HEK293 (cell line): ENCODE measurements around the gene PDXK.

ENCODE experiments used
- CTCF ChIA-PET: fragments of 350-600 bp; formaldehyde crosslinking; extraction: SDS; loops from one replicate; lab custom pipeline; 2021; ENCODE audit warnings: antibody characterized with exemption; lab: Yijun Ruan, JAX
- POLR2A ChIA-PET: fragments of 300-600 bp; formaldehyde crosslinking; extraction: SDS; loops from one replicate; lab custom pipeline; 2020; ENCODE audit warnings: antibody characterized with exemption, inconsistent platforms; lab: Yijun Ruan, JAX
- H3K27ac ChIP-seq: fragments of 200-500 bp; sonication (Bioruptor generic); 2 replicates; pipeline ENCODE4 v1.5.1; 2014; ENCODE audit warnings: low read depth, low read length, control low read depth, inconsistent platforms; ENCODE audit errors: extremely low read depth
- H3K36me3 ChIP-seq, 2 experiments: fragments of 200-500 bp in 1 of 2; sonication (Bioruptor generic) in 1 of 2; 1 replicate in 1 of 2; 2 replicates in 1 of 2; pipeline ENCODE4 v1.5.1; 2014 to 2017; ENCODE audit warnings: inconsistent platforms in 2 of 2, low read length in 2 of 2; ENCODE audit not compliant: control insufficient read depth in 2 of 2, insufficient read depth in 1 of 2
- H3K4me1 ChIP-seq: fragments of 200-500 bp; sonication (Bioruptor generic); 2 replicates; pipeline ENCODE4 v1.5.1; 2014; ENCODE audit warnings: mild to moderate bottlenecking, low read length, inconsistent platforms; ENCODE audit not compliant: control insufficient read depth, insufficient read depth
- H3K4me3 ChIP-seq: 2 replicates; pipeline ENCODE4 v1.5.1; 2011; ENCODE audit warnings: low read depth, mild to moderate bottlenecking, control low read depth, low read length, moderate library complexity
- H3K9me3 ChIP-seq: fragments of 200-500 bp; sonication (Bioruptor generic); 2 replicates; pipeline ENCODE4 v1.5.1; 2014; ENCODE audit warnings: low read depth, low read length, inconsistent platforms; ENCODE audit not compliant: control insufficient read depth, insufficient read depth
- BCL11B ChIP-seq: fragments of 450-650 bp; formaldehyde crosslinking; IDR thresholded peaks from 2 replicates; pipeline ENCODE4 v1.5.1; 2016; ENCODE audit warnings: low read depth, missing biosample characterization, missing genetic modification characterization
- FEZF1 ChIP-seq: fragments of 450-650 bp; formaldehyde crosslinking; IDR thresholded peaks from 2 replicates; pipeline ENCODE4 v1.5.1; 2016; ENCODE audit warnings: missing biosample characterization, missing genetic modification characterization
- GLI4 ChIP-seq: fragments of 450-650 bp; formaldehyde crosslinking; IDR thresholded peaks from 2 replicates; pipeline ENCODE4 v1.5.1; 2016; ENCODE audit warnings: missing biosample characterization, missing genetic modification characterization
- SP7 ChIP-seq: fragments of 450-650 bp; formaldehyde crosslinking; IDR thresholded peaks from 2 replicates; pipeline ENCODE4 v1.5.1; 2016; ENCODE audit warnings: missing biosample characterization, missing genetic modification characterization
- YY1 ChIP-seq: fragments of 450-650 bp; formaldehyde crosslinking; IDR thresholded peaks from 2 replicates; pipeline ENCODE4 v1.5.1; 2018; ENCODE audit warnings: missing biosample characterization, missing genetic modification characterization
- ZBTB21 ChIP-seq: fragments of 450-650 bp; formaldehyde crosslinking; IDR thresholded peaks from 2 replicates; pipeline ENCODE4 v1.5.1; 2017; ENCODE audit warnings: missing biosample characterization, missing genetic modification characterization
- ZFHX2 ChIP-seq: fragments of 450-650 bp; formaldehyde crosslinking; conservative IDR thresholded peaks from 2 replicates; pipeline ENCODE4 v1.5.1; 2016; ENCODE audit warnings: missing biosample characterization, missing genetic modification characterization
- ZNF114 ChIP-seq: fragments of 450-650 bp; formaldehyde crosslinking; IDR thresholded peaks from 2 replicates; pipeline ENCODE4 v1.5.0; 2017; ENCODE audit warnings: missing biosample characterization, missing genetic modification characterization
- ZNF146 ChIP-seq: fragments of 450-650 bp; formaldehyde crosslinking; IDR thresholded peaks from 2 replicates; pipeline ENCODE4 v1.5.1; 2016; ENCODE audit warnings: missing biosample characterization, missing genetic modification characterization
- ZNF221 ChIP-seq: fragments of 450-650 bp; formaldehyde crosslinking; IDR thresholded peaks from 2 replicates; pipeline ENCODE4 v1.5.1; 2017; ENCODE audit warnings: missing biosample characterization, missing genetic modification characterization, borderline replicate concordance
- ZNF266 ChIP-seq: fragments of 450-650 bp; formaldehyde crosslinking; IDR thresholded peaks from 2 replicates; pipeline ENCODE4 v1.5.1; 2016; ENCODE audit warnings: missing biosample characterization, missing genetic modification characterization, low read depth
- ZNF366 ChIP-seq: fragments of 450-650 bp; formaldehyde crosslinking; conservative IDR thresholded peaks from 2 replicates; pipeline ENCODE4 v1.5.1; 2016; ENCODE audit warnings: missing biosample characterization, missing genetic modification characterization
- ZNF394 ChIP-seq: fragments of 450-650 bp; formaldehyde crosslinking; IDR thresholded peaks from 2 replicates; pipeline ENCODE4 v1.5.1; 2016; ENCODE audit warnings: missing biosample characterization, missing genetic modification characterization, mild to moderate bottlenecking, moderate library complexity, borderline replicate concordance
- ZNF473 ChIP-seq: fragments of 450-650 bp; formaldehyde crosslinking; IDR thresholded peaks from 2 replicates; pipeline ENCODE4 v1.5.1; 2017; ENCODE audit warnings: missing biosample characterization, missing genetic modification characterization
- ZNF548 ChIP-seq: fragments of 450-650 bp; formaldehyde crosslinking; IDR thresholded peaks from 2 replicates; pipeline ENCODE4 v1.5.1; 2016; ENCODE audit warnings: missing biosample characterization, missing genetic modification characterization
- ZNF677 ChIP-seq: fragments of 450-650 bp; IDR thresholded peaks from 2 replicates; pipeline ENCODE4 v1.5.0; 2018; ENCODE audit warnings: missing biosample characterization, mild to moderate bottlenecking, missing genetic modification characterization, moderate library complexity
- ZNF768 ChIP-seq: fragments of 450-650 bp; formaldehyde crosslinking; IDR thresholded peaks from 2 replicates; pipeline ENCODE4 v1.5.1; 2018; ENCODE audit warnings: missing biosample characterization, mild to moderate bottlenecking, missing genetic modification characterization
- ZNF837 ChIP-seq: fragments of 450-650 bp; formaldehyde crosslinking; IDR thresholded peaks from 2 replicates; pipeline ENCODE4 v1.5.1; 2016; ENCODE audit warnings: missing biosample characterization, missing genetic modification characterization
- TF ChIP-seq, protein P1 (sequence below): fragments of 450-650 bp; formaldehyde crosslinking; IDR thresholded peaks from 2 replicates; pipeline ENCODE4 v1.5.1; 2016; ENCODE audit warnings: missing biosample characterization, missing genetic modification characterization
- TF ChIP-seq, protein P2 (sequence below): fragments of 450-650 bp; formaldehyde crosslinking; IDR thresholded peaks from 2 replicates; pipeline ENCODE4 v1.5.1; 2016; ENCODE audit warnings: missing biosample characterization, missing genetic modification characterization
- TF ChIP-seq, protein P3 (sequence below): fragments of 450-650 bp; formaldehyde crosslinking; IDR thresholded peaks from 2 replicates; pipeline ENCODE4 v1.5.1; 2016; ENCODE audit warnings: missing biosample characterization, missing genetic modification characterization
- TF ChIP-seq, protein P4 (sequence below): fragments of 450-650 bp; formaldehyde crosslinking; IDR thresholded peaks from 2 replicates; pipeline ENCODE4 v1.5.1; 2016; ENCODE audit warnings: missing biosample characterization, missing genetic modification characterization

The PDXK gene

DNA sequence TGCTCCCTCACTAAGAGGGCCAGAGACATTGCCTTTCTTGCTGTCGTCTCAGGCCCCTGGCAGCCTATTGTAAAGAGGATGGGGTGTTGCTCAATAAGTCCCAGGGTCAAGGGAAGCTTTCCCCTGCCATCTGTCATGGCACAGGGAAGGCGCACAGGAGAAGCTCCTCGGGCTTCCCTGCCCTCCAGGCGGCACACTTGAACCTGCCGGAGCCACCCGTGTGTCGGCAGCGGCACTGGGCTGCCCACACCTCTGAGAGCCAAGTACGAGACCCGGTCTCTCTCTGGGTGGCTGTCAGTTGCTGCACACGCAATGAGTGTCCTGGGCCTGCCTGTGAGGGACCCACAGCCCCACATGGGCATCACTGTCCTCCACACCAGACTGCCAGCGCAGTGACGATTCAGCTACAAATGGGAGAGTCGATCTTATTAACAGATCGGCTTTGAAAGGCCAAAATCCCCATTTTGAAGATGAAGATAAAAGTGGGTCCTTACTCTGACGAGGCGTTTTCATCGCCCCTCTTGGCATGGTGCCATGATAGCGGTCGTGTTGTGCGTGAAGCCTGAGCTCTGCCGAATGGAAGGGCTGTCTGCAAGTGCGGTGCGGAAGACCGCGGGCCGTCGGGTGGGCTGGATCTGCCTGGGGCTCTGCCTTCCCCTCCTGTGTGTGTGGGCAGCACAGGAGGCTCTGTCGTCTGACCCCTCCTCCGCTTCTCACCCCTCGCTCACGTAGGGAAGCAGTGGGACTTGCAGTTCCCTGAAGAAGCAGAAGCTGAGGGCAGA is 29.2 kb upstream of the PDXK start:
- H3K36me3 ChIP-seq, result peaks cover 47 to 97% of the 10 kb centered on the region in 2 experiments
- no peak overlapping the region for H3K27ac ChIP-seq
- ChIA-PET CTCF (no interaction called here), POLR2A (interaction anchor here (1.1 kb wide), 1 partner anchor 31 kb away, joined by 3 read pairs; the partner anchor contains the start of genes HSF2BP and RRP1B)
- TF ChIP-seq GLI4 (tag by site-specific recombination) (no peak), FEZF1 (tag by site-specific recombination) (no peak), ZNF266 (no peak), YY1 (tag by site-specific recombination) (no peak), SP7 (tag by site-specific recombination) (no peak), ZNF548 (tag by site-specific recombination) (no peak), ZNF221 (tag by site-specific recombination) (no peak), ZNF768 (tag by site-specific recombination) (no peak), ZNF837 (tag by site-specific recombination) (no peak), ZNF473 (tag by site-specific recombination) (no peak), ZFHX2 (tag by site-specific recombination) (no peak), ZNF146 (tag by site-specific recombination) (no peak)
- TF ChIP-seq, protein P1, sequence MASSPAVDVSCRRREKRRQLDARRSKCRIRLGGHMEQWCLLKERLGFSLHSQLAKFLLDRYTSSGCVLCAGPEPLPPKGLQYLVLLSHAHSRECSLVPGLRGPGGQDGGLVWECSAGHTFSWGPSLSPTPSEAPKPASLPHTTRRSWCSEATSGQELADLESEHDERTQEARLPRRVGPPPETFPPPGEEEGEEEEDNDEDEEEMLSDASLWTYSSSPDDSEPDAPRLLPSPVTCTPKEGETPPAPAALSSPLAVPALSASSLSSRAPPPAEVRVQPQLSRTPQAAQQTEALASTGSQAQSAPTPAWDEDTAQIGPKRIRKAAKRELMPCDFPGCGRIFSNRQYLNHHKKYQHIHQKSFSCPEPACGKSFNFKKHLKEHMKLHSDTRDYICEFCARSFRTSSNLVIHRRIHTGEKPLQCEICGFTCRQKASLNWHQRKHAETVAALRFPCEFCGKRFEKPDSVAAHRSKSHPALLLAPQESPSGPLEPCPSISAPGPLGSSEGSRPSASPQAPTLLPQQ (tag by site-specific recombination), result no peak
- TF ChIP-seq, protein P2, sequence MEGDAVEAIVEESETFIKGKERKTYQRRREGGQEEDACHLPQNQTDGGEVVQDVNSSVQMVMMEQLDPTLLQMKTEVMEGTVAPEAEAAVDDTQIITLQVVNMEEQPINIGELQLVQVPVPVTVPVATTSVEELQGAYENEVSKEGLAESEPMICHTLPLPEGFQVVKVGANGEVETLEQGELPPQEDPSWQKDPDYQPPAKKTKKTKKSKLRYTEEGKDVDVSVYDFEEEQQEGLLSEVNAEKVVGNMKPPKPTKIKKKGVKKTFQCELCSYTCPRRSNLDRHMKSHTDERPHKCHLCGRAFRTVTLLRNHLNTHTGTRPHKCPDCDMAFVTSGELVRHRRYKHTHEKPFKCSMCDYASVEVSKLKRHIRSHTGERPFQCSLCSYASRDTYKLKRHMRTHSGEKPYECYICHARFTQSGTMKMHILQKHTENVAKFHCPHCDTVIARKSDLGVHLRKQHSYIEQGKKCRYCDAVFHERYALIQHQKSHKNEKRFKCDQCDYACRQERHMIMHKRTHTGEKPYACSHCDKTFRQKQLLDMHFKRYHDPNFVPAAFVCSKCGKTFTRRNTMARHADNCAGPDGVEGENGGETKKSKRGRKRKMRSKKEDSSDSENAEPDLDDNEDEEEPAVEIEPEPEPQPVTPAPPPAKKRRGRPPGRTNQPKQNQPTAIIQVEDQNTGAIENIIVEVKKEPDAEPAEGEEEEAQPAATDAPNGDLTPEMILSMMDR (tag by site-specific recombination), result no peak
- no peaks in the 10 kb centered on the region for H3K9me3 ChIP-seq
- no peak overlapping the region for H3K4me3 ChIP-seq
- H3K4me1 ChIP-seq, result no peaks in the 10 kb centered on the region

DNA sequence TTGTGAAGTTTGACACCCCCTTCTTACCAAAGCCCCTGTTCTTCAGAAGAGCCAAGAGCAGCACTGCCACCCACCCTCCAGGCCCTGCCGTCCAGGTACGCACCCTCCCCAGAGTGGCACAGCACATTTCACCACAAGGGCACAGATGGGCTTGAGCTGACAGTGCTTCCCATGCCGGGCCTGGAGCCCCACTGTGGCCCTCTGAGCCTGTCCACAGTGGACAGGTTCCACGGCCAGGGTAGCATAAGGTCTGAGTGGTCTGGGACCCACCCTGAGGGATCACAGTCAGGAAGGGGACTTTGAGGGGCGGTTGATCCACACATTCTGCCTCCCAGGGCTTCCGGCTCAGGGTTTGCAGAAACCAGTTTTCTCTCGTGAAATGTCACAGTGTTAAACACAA is 28.6 kb upstream of the PDXK start:
- ChIA-PET POLR2A (interaction anchor here (1.1 kb wide), 1 partner anchor 31 kb away, joined by 3 read pairs; the partner anchor contains the start of genes HSF2BP and RRP1B), CTCF (no interaction called here)
- peaks cover 45 to 97% of the 10 kb centered on the region in 2 experiments for H3K36me3 ChIP-seq
- no peaks in the 10 kb centered on the region for H3K9me3 ChIP-seq
- H3K4me1 ChIP-seq, result no peaks in the 10 kb centered on the region
- H3K4me3 ChIP-seq, result no peak overlapping the region
- H3K27ac ChIP-seq, result no peak overlapping the region
- TF ChIP-seq, protein P3, sequence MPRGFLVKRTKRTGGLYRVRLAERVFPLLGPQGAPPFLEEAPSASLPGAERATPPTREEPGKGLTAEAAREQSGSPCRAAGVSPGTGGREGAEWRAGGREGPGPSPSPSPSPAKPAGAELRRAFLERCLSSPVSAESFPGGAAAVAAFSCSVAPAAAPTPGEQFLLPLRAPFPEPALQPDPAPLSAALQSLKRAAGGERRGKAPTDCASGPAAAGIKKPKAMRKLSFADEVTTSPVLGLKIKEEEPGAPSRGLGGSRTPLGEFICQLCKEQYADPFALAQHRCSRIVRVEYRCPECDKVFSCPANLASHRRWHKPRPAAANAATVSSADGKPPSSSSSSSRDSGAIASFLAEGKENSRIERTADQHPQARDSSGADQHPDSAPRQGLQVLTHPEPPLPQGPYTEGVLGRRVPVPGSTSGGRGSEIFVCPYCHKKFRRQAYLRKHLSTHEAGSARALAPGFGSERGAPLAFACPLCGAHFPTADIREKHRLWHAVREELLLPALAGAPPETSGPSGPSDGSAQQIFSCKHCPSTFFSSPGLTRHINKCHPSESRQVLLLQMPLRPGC (tag by site-specific recombination), result no peak

DNA sequence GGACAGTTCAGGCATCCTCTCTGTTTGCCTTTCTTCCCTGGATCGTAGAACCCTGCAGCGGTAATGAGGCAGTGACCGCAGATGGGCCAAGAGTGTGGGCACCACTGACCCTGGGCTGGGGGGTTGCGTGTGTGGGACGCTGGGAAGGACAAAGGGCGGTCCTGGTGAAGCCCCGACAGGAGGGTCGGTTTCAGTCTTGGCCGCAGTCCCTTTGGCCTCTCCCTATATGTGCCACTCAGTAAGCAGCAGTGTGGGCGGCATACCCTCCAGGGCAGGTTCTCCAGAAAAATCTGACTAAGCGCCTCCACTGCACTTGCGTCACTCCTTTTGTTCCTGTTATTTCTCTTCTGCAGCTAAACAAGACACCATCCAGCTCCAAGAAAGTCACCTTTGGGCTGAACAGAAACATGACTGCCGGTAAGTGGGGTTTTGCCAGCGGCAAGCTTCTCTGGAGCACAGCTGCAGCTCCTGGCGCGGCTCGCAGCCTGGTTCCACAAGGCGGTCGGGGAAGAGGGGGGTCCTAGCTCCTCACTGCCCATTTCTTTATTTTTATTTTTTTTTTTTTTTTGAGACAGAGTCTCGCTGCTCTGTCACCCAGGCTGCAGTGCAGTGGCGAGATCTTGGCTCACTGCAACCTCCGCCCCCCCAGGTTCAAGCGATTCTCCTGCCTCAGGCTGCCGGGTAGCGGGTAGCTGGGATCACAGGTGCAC is 27.7 kb upstream of the PDXK start:
- no peaks in the 10 kb centered on the region for H3K9me3 ChIP-seq
- peaks cover 40 to 96% of the 10 kb centered on the region in 2 experiments for H3K36me3 ChIP-seq
- POLR2A ChIA-PET, result interaction anchor here (0.7 kb wide), 1 partner anchor 81 kb away, joined by 3 read pairs; no protein-coding TSS in a partner anchor
- no peaks in the 10 kb centered on the region for H3K4me1 ChIP-seq
- CTCF ChIA-PET, result interaction anchor here (0.6 to 0.7 kb wide), 2 partner anchors 88 to 1347 kb away, joined by 3 to 4 read pairs; no protein-coding TSS in a partner anchor
- no peak overlapping the region for H3K27ac ChIP-seq
- no peak overlapping the region for H3K4me3 ChIP-seq
- no peak for TF ChIP-seq ZNF366 (tag by site-specific recombination)
- TF ChIP-seq, protein P1 (tag by site-specific recombination), result no peak
- no peak for TF ChIP-seq ZNF677 (tag by site-specific recombination)
- TF ChIP-seq ZBTB21 (tag by site-specific recombination), result no peak
- no peak for TF ChIP-seq BCL11B (tag by site-specific recombination)
- TF ChIP-seq, protein P4, sequence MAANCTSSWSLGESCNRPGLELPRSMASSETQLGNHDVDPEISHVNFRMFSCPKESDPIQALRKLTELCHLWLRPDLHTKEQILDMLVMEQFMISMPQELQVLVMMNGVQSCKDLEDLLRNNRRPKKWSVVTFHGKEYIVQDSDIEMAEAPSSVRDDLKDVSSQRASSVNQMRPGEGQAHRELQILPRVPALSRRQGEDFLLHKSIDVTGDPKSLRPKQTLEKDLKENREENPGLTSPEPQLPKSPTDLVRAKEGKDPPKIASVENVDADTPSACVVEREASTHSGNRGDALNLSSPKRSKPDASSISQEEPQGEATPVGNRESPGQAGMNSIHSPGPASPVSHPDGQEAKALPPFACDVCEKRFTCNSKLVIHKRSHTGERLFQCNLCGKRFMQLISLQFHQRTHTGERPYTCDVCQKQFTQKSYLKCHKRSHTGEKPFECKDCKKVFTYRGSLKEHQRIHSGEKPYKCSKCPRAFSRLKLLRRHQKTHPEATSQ, result no peak
- TF ChIP-seq ZNF114, result no peak
- TF ChIP-seq ZNF394 (tag by site-specific recombination), result no peak
